ENCODE results near the gene TSC22D4. TPM values are rescaled to one million over a fixed set of nuclear protein-coding genes. Genes with fewer than 3 reads are reported as not detected.

The TSC22D4 gene
- total and polyA plus RNA-seq, 4 experiments from 2014 or later = 30.0 to 154 (median 89.1) TPM

DNA sequence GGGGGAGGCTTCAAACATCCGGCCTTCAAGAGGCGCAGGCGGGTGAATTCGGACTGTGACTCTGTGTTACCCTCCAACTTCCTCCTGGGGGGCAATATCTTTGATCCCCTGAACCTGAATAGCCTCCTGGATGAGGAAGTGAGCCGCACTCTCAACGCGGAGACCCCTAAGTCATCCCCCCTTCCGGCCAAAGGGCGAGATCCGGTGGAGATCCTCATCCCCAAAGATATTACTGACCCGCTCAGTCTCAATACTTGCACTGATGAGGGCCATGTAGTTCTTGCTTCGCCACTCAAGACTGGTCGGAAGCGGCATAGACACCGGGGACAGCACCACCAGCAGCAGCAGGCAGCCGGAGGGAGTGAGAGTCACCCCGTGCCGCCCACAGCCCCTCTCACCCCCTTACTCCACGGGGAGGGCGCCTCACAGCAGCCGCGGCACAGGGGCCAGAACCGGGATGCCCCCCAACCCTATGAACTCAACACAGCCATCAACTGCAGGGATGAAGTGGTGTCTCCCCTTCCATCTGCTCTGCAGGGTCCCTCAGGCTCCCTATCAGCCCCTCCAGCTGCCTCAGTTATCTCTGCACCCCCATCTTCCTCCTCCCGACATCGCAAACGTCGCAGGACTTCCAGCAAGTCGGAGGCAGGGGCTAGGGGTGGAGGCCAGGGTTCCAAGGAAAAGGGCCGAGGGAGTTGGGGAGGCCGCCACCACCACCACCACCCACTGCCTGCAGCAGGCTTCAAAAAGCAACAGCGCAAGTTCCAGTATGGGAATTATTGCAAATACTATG lies 48.3 kb downstream of the TSC22D4 start:
- ChIA-PET POLR2A (ENCODE audit: partially characterized antibody) (interaction anchor here (0.8 to 5.2 kb wide), 27 partner anchors 7 to 1056 kb away, joined by 3 to 80 read pairs (median 14); partner anchors contain the start of genes AGFG2, AP4M1, ARPC1B and FBXO24), CTCF (ENCODE audit: partially characterized antibody) (interaction anchor here (1.2 kb wide), 1 partner anchor 118 kb away, joined by 3 read pairs; no protein-coding TSS in a partner anchor)
- Mint-ChIP-seq H3K4me3 (peak overlapping the region; percentile 82 to 91 (median 86)), H3K27me3 (peaks cover 0 to 5% of the 10 kb centered on the region in 2 donors), H3K36me3 (peaks cover 12 to 62% of the 10 kb centered on the region in 2 donors), H3K9me3 (peaks cover 0 to 12% (median 0%) of the 10 kb centered on the region in 8 donors), H3K27ac (peak overlapping the region; percentile 90 to 99 (median 93)), H3K4me1 (peaks cover 28 to 75% (median 48%) of the 10 kb centered on the region in 4 donors)
- no peaks in the 10 kb centered on the region for H3K27me3 ChIP-seq (ENCODE audit: insufficient read depth, low read length)
- H3K4me1 ChIP-seq (ENCODE audit: insufficient read depth, low read length) = peaks cover 54% of the 10 kb centered on the region
- no peaks in the 10 kb centered on the region for H3K9me3 ChIP-seq (ENCODE audit: control insufficient read depth in 1 of 2, low read length in 2 of 2)
- intact Hi-C loops (cut with micrococcal nuclease) = no loop called here
- H3K4me3 ChIP-seq (ENCODE audit: low read length in 2 of 2) = peak overlapping the region; percentile 23 to 95
- DNase-seq = peak in 3 of 5 donors; percentile 28 to 61 (median 33)
- H3K36me3 ChIP-seq (ENCODE audit: insufficient read depth, low read length) = peaks cover 22% of the 10 kb centered on the region
- peak overlapping the region; percentile 100 for H3K27ac ChIP-seq (ENCODE audit: low read depth, low read length)

DNA sequence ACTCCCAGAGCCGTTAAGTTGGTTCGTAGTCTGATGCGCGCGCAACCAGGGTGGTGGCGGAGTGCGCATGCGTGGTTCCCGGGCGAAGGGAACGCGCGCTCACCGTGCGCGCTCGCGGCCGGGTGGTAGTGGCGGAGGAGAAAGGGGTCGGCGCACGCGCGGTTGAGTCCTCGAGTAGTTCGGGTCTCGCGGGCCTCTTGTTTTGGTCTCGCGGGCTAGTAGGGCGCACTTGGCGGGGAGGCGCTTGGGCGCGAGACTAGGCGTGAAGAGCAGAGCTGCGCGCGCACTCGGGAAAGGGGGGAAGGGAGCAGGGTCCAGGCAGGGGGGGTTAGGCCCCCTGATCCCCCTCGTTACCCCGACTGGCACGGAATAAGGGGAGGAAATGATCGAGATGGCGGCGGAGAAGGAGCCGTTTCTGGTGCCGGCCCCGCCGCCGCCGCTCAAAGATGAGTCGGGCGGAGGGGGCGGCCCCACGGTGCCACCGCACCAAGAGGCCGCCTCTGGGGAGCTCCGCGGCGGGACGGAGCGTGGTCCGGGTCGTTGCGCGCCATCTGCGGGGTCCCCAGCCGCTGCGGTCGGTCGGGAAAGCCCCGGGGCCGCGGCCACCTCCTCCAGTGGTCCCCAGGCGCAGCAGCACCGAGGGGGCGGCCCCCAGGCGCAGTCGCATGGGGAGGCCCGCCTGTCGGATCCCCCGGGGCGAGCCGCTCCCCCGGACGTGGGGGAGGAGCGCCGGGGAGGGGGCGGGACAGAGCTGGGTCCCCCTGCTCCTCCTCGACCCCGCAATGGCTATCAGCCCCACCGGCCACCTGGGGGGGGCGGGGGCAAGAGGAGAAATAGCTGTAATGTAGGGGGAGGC lies 49.1 kb downstream of the TSC22D4 start, which contains the start of gene MEPCE:
Gene MEPCE (plus strand): TSS at position 195 of the 856 bp plus-strand sequence. CDS start 188 bp downstream, at position 383.
- ChIA-PET CTCF (ENCODE audit: partially characterized antibody) (interaction anchor here (1.2 to 2.5 kb wide), 4 partner anchors 21 to 276 kb away, joined by 3 to 10 read pairs (median 5); partner anchors contain the start of gene POP7), POLR2A (ENCODE audit: partially characterized antibody) (interaction anchor here (0.6 to 5.2 kb wide), 48 partner anchors 8 to 1996 kb away, joined by 3 to 80 read pairs (median 7); partner anchors contain the start of genes AGFG2, AP4M1, ARPC1B and BUD31)
- H3K36me3 Mint-ChIP-seq = peaks cover 12 to 56% of the 10 kb centered on the region in 2 donors
- peaks cover 0 to 5% of the 10 kb centered on the region in 2 donors for H3K27me3 Mint-ChIP-seq
- peak within 1 kb of the TSS; percentile 83 to 95 for H3K4me3 ChIP-seq (ENCODE audit: low read length in 2 of 2)
- peak within 1 kb of the TSS; percentile 100 for H3K27ac ChIP-seq (ENCODE audit: low read depth, low read length)
- peak; percentile 95 to 96 (median 96) for DNase-seq
- intact Hi-C loops (cut with micrococcal nuclease) = loop anchor here (1.0 to 5.0 kb wide), 8 partner anchors 20 to 925 kb away; partner anchors contain the start of genes AGFG2, GNB2, UFSP1 and ZKSCAN5
- no peaks in the 10 kb centered on the region for H3K9me3 ChIP-seq (ENCODE audit: control insufficient read depth in 1 of 2, low read length in 2 of 2)
- peak within 1 kb of the TSS; percentile 91 to 100 (median 99) for H3K4me3 Mint-ChIP-seq
- peaks cover 49% of the 10 kb centered on the region for H3K4me1 ChIP-seq (ENCODE audit: insufficient read depth, low read length)
- peak within 1 kb of the TSS; percentile 99 to 100 (median 100) for H3K27ac Mint-ChIP-seq
- H3K4me1 Mint-ChIP-seq = peaks cover 24 to 69% (median 44%) of the 10 kb centered on the region in 4 donors
- H3K9me3 Mint-ChIP-seq = peaks cover 0 to 12% (median 0%) of the 10 kb centered on the region in 8 donors
- peaks cover 20% of the 10 kb centered on the region for H3K36me3 ChIP-seq (ENCODE audit: insufficient read depth, low read length)
- H3K27me3 ChIP-seq (ENCODE audit: insufficient read depth, low read length) = no peaks in the 10 kb centered on the region

DNA sequence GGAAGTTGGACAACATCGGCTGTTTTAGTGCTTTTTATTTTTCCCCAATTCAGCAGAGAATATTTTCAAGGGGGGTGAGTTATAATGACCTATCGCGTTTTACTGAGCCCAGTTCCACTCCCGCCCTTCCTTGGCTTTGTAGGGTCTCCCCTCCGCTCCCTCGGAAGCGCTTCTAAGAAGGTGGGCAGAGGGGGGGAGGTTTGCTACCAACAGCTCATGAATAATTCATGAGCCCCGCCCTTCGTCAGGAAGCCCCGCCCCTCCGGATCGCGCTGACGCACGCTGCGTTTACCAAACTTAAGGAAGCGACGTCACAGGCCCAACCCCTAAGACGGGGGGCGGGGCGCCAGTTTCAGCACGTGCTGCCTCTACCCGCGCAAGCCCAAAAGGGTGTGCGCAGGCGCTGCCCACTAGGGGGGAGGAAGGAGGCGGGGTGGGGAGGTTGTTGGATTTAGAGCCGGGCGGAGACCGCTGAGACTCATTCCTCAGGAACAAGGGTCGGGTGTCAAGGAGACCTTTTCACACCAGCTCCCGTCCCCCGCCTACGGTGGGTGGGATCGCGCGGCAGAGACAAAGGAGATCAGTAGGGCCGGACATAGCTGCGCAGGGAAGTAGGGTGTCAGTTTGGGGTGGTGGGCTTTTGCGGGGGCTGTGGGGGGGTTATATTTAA lies 49.9 kb downstream of the TSC22D4 start:
- CTCF ChIA-PET (ENCODE audit: partially characterized antibody) = interaction anchor here (0.6 to 2.5 kb wide), 4 partner anchors 21 to 423 kb away, joined by 3 to 10 read pairs (median 5); partner anchors contain the start of gene POP7
- intact Hi-C loops (cut with micrococcal nuclease) = loop anchor here (1.0 to 5.0 kb wide), 14 partner anchors 7 to 924 kb away; partner anchors contain the start of genes AGFG2, FBXO24, GNB2 and LAMTOR4
- POLR2A ChIA-PET (ENCODE audit: partially characterized antibody) = interaction anchor here (0.6 to 5.2 kb wide), 60 partner anchors 8 to 1997 kb away, joined by 3 to 80 read pairs (median 6); partner anchors contain the start of genes AGFG2, AP4M1, ARPC1B and BUD31
- Histone ChIP-seq H3K27me3 (ENCODE audit: insufficient read depth, low read length) (no peaks in the 10 kb centered on the region), H3K27ac (ENCODE audit: low read depth, low read length) (peak overlapping the region; percentile 100), H3K36me3 (ENCODE audit: insufficient read depth, low read length) (peaks cover 13% of the 10 kb centered on the region), H3K4me3 (ENCODE audit: low read length in 2 of 2) (peak overlapping the region; percentile 83 to 95), H3K9me3 (ENCODE audit: control insufficient read depth in 1 of 2, low read length in 2 of 2) (no peaks in the 10 kb centered on the region), H3K4me1 (ENCODE audit: insufficient read depth, low read length) (peaks cover 41% of the 10 kb centered on the region)
- peak; percentile 100 for DNase-seq
- Mint-ChIP-seq H3K9me3 (peaks cover 0 to 12% (median 0%) of the 10 kb centered on the region in 8 donors), H3K4me1 (peaks cover 18 to 62% (median 36%) of the 10 kb centered on the region in 4 donors), H3K4me3 (peak overlapping the region; percentile 91 to 100 (median 99)), H3K27me3 (peaks cover 0 to 5% of the 10 kb centered on the region in 2 donors), H3K27ac (peak overlapping the region; percentile 99 to 100 (median 100)), H3K36me3 (peaks cover 7 to 48% of the 10 kb centered on the region in 2 donors)

DNA sequence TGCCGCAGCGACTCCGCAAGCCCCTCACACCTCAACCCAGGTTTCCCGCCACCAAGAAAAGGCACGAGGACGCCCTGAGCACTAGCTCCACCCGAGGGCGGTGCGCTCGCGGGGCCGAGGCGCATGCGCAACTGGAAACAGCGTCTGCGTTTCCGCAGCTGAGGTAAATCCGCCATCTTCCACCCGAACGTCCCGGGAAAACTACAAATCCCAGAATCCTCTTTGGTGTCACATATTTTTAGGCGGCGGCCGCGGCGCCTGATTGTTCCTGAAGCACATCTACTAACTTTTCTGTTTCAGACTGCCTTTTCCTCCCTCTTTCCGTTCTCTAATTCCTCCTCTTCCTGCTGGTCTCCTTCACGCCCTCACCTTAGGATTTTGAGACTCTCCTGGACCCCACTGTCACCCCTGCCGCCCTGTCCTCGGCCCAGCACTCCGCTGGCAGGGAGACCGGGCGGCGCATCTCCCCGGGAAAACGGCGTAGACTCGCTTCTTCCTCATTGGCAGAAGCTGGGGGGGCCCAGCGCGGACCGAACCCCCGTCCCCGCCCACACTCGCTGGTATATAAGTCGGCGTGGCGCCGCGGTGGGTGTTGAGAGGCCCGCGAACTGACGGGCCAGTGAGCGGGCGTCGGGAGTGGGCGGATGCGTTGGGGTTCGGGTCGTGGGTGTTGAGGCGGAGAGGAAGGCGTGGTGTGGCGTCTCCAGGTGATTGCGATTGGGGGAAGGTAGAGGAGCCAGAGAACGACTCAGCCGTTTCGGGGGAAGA lies 50.6 kb downstream of the TSC22D4 start, which contains the start of gene ZCWPW1:
Gene ZCWPW1 (minus strand): TSS at position 505 of the 768 bp plus-strand sequence. CDS start 8,054 bp downstream, outside the sequence.
- Histone ChIP-seq H3K4me3 (ENCODE audit: low read length in 2 of 2) (peak within 1 kb of the TSS; percentile 83 to 95), H3K36me3 (ENCODE audit: insufficient read depth, low read length) (peaks cover 6% of the 10 kb centered on the region), H3K9me3 (ENCODE audit: control insufficient read depth in 1 of 2, low read length in 2 of 2) (no peaks in the 10 kb centered on the region), H3K4me1 (ENCODE audit: insufficient read depth, low read length) (peaks cover 34% of the 10 kb centered on the region), H3K27me3 (ENCODE audit: insufficient read depth, low read length) (no peaks in the 10 kb centered on the region), H3K27ac (ENCODE audit: low read depth, low read length) (peak within 1 kb of the TSS; percentile 100)
- Mint-ChIP-seq H3K4me3 (peak within 1 kb of the TSS; percentile 91 to 100 (median 99)), H3K27me3 (peaks cover 0 to 5% of the 10 kb centered on the region in 2 donors), H3K4me1 (peaks cover 13 to 54% (median 30%) of the 10 kb centered on the region in 4 donors), H3K36me3 (peaks cover 0 to 41% of the 10 kb centered on the region in 2 donors), H3K9me3 (peaks cover 0 to 12% (median 0%) of the 10 kb centered on the region in 8 donors), H3K27ac (peak within 1 kb of the TSS; percentile 99 to 100 (median 100))
- intact Hi-C loops (cut with micrococcal nuclease) = loop anchor here (1.0 to 5.0 kb wide), 11 partner anchors 8 to 924 kb away; partner anchors contain the start of genes FBXO24, LAMTOR4, LRCH4 and MOSPD3
- ChIA-PET POLR2A (ENCODE audit: partially characterized antibody) (interaction anchor here (0.6 to 5.2 kb wide), 62 partner anchors 8 to 1997 kb away, joined by 3 to 80 read pairs (median 5); partner anchors contain the start of genes AGFG2, AP4M1, ARPC1B and BUD31), CTCF (ENCODE audit: partially characterized antibody) (interaction anchor here (0.6 to 2.5 kb wide), 8 partner anchors 13 to 423 kb away, joined by 3 to 10 read pairs (median 3); partner anchors contain the start of gene POP7)
- DNase-seq = peak; percentile 98

DNA sequence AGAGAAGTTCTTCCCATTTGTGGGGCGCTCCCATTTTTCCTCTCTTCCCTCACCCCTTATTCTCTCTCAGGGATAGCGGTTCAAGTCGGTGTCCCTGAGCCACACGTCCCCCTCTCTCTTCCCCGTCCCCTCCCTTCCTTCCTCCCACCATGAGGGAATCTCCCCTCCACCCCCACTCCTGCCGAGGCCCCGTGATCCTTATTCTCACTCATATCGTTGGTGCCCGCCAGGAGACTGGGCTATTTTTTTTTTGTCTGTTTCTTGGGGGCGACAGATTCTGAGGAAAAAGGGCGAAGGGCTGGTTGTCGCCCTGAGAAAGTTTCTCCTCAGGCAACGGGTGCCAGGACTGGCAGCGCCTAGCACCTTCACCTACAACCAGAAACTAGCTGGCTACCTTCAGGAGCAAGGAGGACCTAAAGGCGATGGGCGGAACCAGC lies 51.2 kb downstream of the TSC22D4 start:
- Histone ChIP-seq H3K9me3 (ENCODE audit: control insufficient read depth in 1 of 2, low read length in 2 of 2) (no peaks in the 10 kb centered on the region), H3K36me3 (ENCODE audit: insufficient read depth, low read length) (peaks cover 5% of the 10 kb centered on the region), H3K4me1 (ENCODE audit: insufficient read depth, low read length) (peaks cover 32% of the 10 kb centered on the region), H3K27ac (ENCODE audit: low read depth, low read length) (peak overlapping the region; percentile 100), H3K27me3 (ENCODE audit: insufficient read depth, low read length) (no peaks in the 10 kb centered on the region), H3K4me3 (ENCODE audit: low read length in 2 of 2) (peak overlapping the region in 1 of 2 donors; percentile 95)
- Mint-ChIP-seq H3K27me3 (peaks cover 0 to 5% of the 10 kb centered on the region in 2 donors), H3K9me3 (peaks cover 0 to 12% (median 0%) of the 10 kb centered on the region in 8 donors), H3K4me3 (peak overlapping the region in 7 of 8 donors; percentile 91 to 100 (median 99)), H3K27ac (peak overlapping the region; percentile 99 to 100 (median 100)), H3K4me1 (peaks cover 13 to 48% (median 27%) of the 10 kb centered on the region in 4 donors), H3K36me3 (peaks cover 0 to 35% of the 10 kb centered on the region in 2 donors)
- CTCF ChIA-PET (ENCODE audit: partially characterized antibody) = interaction anchor here (0.9 to 2.5 kb wide), 6 partner anchors 12 to 278 kb away, joined by 3 to 10 read pairs (median 3); partner anchors contain the start of gene POP7
- intact Hi-C loops (cut with micrococcal nuclease) = loop anchor here (1.0 to 5.0 kb wide), 11 partner anchors 9 to 923 kb away; partner anchors contain the start of genes FBXO24, LAMTOR4, LRCH4 and MOSPD3
- DNase-seq = no peak
- POLR2A ChIA-PET (ENCODE audit: partially characterized antibody) = interaction anchor here (0.6 to 5.2 kb wide), 32 partner anchors 7 to 1024 kb away, joined by 3 to 80 read pairs (median 8); partner anchors contain the start of genes AGFG2, AP4M1, BUD31 and COPS6
